ENCODE measurements around the gene STXBP5L. TPM values are rescaled to one million over a fixed set of nuclear protein-coding genes. Genes with fewer than 3 reads are reported as not detected.

The STXBP5L gene
- polyA plus RNA-seq, 3 donors: not detected

DNA sequence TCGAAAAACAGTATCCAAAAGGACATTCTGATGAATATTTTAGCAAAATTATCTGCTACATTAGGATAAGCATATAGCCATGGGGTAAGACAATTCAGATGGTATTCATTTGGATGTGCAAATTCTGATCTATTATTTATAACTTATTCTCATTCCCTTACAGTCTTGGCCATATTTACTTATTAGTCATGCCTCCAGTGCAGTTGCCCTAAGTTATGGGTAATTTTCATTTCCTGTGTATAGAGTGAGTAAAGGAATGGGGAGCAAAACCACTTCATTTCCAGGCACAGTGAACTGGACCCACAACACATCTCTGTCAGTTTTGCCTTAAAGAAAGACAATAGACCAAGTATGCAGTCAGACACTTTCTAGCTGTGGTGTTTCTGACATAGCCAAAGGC is 503.5 kb downstream of the STXBP5L start:
- Mint-ChIP-seq H3K9me3 (peaks cover 0 to 2% (median 0%) of the 10 kb centered on the region in 7 donors), H3K4me1 (no peaks in the 10 kb centered on the region), H3K4me3 (no peak overlapping the region), H3K27ac (no peak overlapping the region), H3K36me3 (no peaks in the 10 kb centered on the region), H3K27me3 (ENCODE audit: low read depth in 3 of 3) (peaks cover 0 to 4% (median 0%) of the 10 kb centered on the region in 3 donors)
- H2AFZ ChIP-seq (ENCODE audit: insufficient read depth, low read depth, low read length, poor library complexity, severe bottlenecking): no peak overlapping the region
- no peaks in the 10 kb centered on the region for H3K4me1 ChIP-seq (ENCODE audit: control insufficient read depth in 1 of 2, insufficient read depth in 2 of 2, low read length in 2 of 2)
- H3K4me3 ChIP-seq (replicated peaks in 1 of 3; ENCODE audit: low read depth in 2 of 3, low read length in 3 of 3): no peak overlapping the region
- intact Hi-C loops (cut with micrococcal nuclease): no loop called here
- no peaks in the 10 kb centered on the region for H3K36me3 ChIP-seq (replicated peaks in 1 of 2; ENCODE audit: control insufficient read depth in 1 of 2, insufficient read depth in 2 of 2, low read length in 2 of 2)
- no peaks in the 10 kb centered on the region for H3K79me2 ChIP-seq (ENCODE audit: insufficient read depth, low read length)
- DNase-seq: no peak
- H3K27me3 ChIP-seq (ENCODE audit: control insufficient read depth in 2 of 2, insufficient read depth in 2 of 2, low read length in 2 of 2): no peaks in the 10 kb centered on the region
- H4K20me1 ChIP-seq (ENCODE audit: insufficient read depth, low read length): no peaks in the 10 kb centered on the region
- H3K27ac ChIP-seq (ENCODE audit: low read depth in 1 of 2, low read length in 2 of 2): no peak overlapping the region
- no peaks in the 10 kb centered on the region for H3K9me3 ChIP-seq (replicated peaks in 1 of 2; ENCODE audit: control insufficient read depth in 1 of 2, insufficient read depth in 1 of 2, low read length in 2 of 2)
- H3K4me2 ChIP-seq (replicated peaks; ENCODE audit: extremely low read depth, low read length, poor library complexity, severe bottlenecking): no peak overlapping the region
- TF ChIP-seq, protein P1, sequence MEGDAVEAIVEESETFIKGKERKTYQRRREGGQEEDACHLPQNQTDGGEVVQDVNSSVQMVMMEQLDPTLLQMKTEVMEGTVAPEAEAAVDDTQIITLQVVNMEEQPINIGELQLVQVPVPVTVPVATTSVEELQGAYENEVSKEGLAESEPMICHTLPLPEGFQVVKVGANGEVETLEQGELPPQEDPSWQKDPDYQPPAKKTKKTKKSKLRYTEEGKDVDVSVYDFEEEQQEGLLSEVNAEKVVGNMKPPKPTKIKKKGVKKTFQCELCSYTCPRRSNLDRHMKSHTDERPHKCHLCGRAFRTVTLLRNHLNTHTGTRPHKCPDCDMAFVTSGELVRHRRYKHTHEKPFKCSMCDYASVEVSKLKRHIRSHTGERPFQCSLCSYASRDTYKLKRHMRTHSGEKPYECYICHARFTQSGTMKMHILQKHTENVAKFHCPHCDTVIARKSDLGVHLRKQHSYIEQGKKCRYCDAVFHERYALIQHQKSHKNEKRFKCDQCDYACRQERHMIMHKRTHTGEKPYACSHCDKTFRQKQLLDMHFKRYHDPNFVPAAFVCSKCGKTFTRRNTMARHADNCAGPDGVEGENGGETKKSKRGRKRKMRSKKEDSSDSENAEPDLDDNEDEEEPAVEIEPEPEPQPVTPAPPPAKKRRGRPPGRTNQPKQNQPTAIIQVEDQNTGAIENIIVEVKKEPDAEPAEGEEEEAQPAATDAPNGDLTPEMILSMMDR (IDR thresholded peaks at IDR 0.05): no peak
- H3K9ac ChIP-seq (ENCODE audit: insufficient read depth, low read length, poor library complexity, severe bottlenecking): no peak overlapping the region
- WGBS (ENCODE audit: insufficient coverage): no CpG with 5 or more reads among the region's 1 CpG

DNA sequence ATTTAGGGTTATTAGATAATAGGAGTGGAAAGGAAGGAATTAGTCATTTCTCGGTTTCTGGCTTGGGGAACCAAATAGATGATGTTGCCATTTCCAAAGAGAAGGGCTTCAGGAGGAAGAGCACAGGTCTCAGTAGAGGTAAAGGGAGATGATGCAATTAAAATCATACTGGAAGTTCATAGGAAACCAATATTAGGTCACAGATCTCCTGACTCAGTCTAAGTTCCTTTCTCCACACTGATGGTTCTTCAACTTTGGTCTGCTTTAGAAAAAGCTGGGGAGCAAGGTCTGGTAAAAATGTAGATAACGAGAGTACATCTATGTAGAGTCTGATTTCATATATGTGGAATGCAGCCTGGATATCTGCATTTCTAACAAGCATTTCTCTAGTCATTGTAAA is 506.9 kb downstream of the STXBP5L start:
- H3K9me3 Mint-ChIP-seq: peaks cover 0 to 2% (median 0%) of the 10 kb centered on the region in 7 donors
- 50% methylated on average over 1 of the region's 2 CpGs for WGBS (ENCODE audit: insufficient coverage)
- H3K27me3 ChIP-seq (ENCODE audit: control insufficient read depth in 2 of 2, insufficient read depth in 2 of 2, low read length in 2 of 2): no peaks in the 10 kb centered on the region
- no peaks in the 10 kb centered on the region for H3K4me1 Mint-ChIP-seq
- H3K4me2 ChIP-seq (replicated peaks; ENCODE audit: extremely low read depth, low read length, poor library complexity, severe bottlenecking): no peak overlapping the region
- H3K4me3 Mint-ChIP-seq: no peak overlapping the region
- H3K27me3 Mint-ChIP-seq (ENCODE audit: low read depth in 3 of 3): no peaks in the 10 kb centered on the region
- TF ChIP-seq, protein P1 (IDR thresholded peaks at IDR 0.05): no peak
- no peaks in the 10 kb centered on the region for H4K20me1 ChIP-seq (ENCODE audit: insufficient read depth, low read length)
- no peaks in the 10 kb centered on the region for H3K36me3 ChIP-seq (replicated peaks in 1 of 2; ENCODE audit: control insufficient read depth in 1 of 2, insufficient read depth in 2 of 2, low read length in 2 of 2)
- DNase-seq: no peak
- peaks cover 0 to 8% of the 10 kb centered on the region in 2 donors for H3K36me3 Mint-ChIP-seq
- H3K4me1 ChIP-seq (ENCODE audit: control insufficient read depth in 1 of 2, insufficient read depth in 2 of 2, low read length in 2 of 2): no peaks in the 10 kb centered on the region
- no peak overlapping the region for H3K4me3 ChIP-seq (replicated peaks in 1 of 3; ENCODE audit: low read depth in 2 of 3, low read length in 3 of 3)
- no peak overlapping the region for H3K27ac ChIP-seq (ENCODE audit: low read depth in 1 of 2, low read length in 2 of 2)
- no peak overlapping the region for H2AFZ ChIP-seq (ENCODE audit: insufficient read depth, low read depth, low read length, poor library complexity, severe bottlenecking)
- intact Hi-C loops (cut with micrococcal nuclease): no loop called here
- H3K79me2 ChIP-seq (ENCODE audit: insufficient read depth, low read length): no peaks in the 10 kb centered on the region
- H3K9ac ChIP-seq (ENCODE audit: insufficient read depth, low read length, poor library complexity, severe bottlenecking): no peak overlapping the region
- H3K9me3 ChIP-seq (replicated peaks in 1 of 2; ENCODE audit: control insufficient read depth in 1 of 2, insufficient read depth in 1 of 2, low read length in 2 of 2): no peaks in the 10 kb centered on the region
- H3K27ac Mint-ChIP-seq: no peak overlapping the region

Data from CD14-positive monocyte (primary cell).